SKM-1 treated with dmso at 0.1 percent for 144 hours (cell line): Measurements from ENCODE around the gene GADD45B.
"Not testable (repeated sequence)": the region's sequence is repeated elsewhere in the genome, so short reads cannot be mapped to it uniquely, and the experiment has no call there.

Experiments used
- DNase-seq: peaks from one replicate; lab custom pipeline; 2025; ENCODE audit not compliant: unreplicated experiment; lab: John Stamatoyannopoulos, UW

Gene GADD45B

DNA sequence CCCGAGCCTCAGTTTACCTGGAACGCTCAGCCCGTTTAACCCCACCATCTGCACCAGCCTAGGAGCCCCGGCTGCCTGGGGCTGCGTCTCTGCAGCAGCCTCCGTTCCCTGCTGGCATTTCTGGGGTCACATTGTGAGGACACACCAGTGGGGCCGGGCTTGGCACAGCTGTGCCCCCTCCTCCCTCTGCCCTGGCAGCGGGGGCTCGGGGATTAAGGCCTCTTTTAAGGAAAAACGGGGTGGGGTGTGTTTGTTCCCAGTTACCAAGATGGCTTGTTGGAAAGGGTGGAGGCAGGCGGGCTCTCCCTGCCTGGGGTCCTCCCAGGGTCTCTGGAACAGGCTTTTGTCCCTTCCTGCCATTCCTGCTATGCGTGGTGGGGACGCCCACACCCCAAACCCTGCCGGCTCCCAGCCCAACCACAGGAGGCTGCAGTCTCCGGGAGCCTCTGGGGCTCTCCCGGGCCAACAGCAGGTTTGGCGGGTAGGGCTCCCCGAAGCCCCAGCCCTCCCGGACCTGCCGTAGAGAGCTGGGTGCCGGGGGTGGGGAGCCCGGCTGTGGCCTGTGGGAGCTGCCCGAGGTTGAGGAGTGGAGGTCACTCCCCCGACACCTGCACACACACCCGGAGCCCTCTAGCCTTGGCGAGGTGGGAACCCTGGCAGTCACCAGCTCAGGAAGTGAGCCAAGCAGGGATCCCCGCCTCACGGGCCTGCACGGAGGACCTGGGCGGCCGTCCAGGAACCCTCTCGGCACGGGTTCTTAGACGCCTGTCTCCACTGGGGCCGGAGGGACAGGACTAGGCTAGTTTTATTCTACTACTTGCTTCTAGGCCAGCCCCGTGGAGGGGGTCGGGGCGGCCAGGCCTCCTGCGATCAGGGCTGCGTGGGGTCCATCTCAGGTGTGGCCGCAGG, 36.9 kb downstream of the GADD45B start:
- no peak for DNase-seq

- DNase-seq = no peak
These were observed 39.1 kb downstream of the GADD45B start for GRCh38 chr19:2514981-2515518.

DNA sequence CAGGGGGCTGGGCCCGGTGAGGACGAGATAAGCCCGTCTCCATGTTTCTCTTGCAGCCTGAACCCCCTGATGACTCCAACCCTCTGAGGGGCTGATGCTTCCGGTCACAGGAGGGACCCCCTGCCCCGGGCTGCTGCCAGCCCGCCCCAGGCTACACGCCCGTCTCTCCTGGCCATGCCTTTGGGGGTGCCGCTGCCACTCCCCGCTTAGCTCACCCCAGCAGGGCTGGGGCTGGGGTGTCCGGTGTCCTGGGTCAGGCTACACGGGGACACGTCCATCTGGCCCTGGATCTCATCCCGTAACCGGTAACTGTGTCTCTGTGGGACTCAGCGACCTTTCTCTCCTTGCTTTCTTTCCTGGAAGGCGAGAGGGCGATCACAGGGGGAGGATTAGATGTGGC, 40.8 kb downstream of the GADD45B start:
- no peak for DNase-seq

DNA sequence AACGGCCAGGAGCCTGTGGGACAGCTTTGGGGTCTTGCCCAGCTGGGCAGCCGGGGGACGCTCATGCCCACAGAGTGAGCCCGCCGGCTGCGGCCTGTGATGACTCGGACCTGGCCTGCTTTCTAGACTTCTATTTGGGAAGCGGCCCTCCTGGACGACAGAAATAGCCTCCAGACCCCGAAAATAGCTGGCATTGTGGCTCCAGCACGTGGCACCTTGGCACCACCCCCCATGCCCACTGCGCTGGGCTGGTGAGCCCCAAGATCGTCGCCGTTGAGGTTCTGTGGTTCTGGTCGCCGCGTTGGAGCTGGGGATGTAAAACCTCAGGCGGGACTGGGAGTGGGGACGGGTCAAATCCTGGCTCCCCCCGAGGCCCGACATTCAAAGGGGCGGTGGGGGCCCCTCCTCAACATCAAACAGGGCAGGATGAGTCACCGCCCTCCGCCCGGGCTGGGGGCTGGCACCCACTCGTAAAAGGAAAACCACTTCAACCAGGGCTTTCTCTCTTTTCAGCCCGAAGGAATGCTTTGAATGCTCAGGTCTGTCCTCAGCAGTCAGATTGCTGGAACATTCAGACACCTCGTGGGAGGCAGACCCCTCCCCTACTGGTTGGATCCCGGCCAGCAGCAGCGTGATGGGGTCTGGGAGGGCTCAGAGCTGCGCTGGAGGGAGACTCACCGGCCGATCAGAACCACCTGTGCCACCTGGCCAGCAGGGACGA, 42.1 kb downstream of the GADD45B start:
- DNase-seq = no peak

- DNase-seq = not testable (repeated sequence)
These were observed 42.9 kb downstream of the GADD45B start for GRCh38 chr19:2518856-2519255.

DNA sequence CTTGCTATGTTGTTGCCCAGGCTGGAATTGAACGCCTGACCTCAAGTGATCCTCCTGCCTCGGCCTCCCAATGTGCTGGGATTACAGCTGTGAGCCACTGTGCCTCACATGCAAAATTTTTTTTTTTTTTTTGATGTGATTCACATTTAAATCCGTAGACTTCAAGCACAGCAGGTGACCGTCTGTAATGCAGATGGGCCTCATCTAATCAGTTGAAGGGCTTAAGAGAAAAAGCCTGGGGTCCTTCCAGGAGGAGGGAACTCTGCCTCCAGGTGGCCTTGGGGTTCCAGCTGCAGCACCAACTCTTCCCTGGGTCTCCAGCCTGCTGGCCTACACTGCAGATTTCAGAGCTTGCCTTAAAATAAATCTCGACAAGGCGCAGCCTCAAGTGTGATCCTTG, 43.6 kb downstream of the GADD45B start:
- DNase-seq = no peak

DNA sequence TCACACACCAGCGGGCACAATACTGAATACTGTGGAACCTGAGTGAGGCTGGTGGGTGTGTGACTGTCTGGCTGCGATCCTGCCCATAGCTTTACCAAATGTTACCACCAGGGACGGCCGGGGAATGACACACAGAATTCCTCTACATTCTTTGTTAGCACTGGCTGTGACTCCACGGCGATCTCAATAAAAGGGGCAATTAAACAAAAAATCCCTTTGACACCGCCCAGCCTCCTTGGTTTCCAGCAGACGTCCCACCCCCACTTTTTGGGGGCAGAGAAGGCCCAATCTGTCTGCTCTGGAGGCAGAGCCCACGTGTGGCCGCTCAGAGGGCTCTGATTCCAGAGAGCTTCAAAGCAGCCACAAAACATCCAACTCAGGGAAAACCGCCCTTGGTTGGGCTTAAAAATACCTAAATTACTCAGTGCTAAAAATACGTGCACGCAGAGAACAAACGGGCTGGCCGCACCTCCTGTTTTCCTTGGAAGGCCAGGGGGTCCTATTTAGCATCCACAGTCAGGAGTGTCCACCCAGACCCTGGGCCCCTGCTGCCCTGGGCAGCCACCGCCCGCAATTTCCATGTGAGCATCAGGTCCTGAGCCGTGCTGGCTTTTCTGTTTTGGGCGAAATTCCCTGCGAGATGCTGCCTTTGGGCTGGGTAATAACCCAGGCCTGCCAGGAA, 47.8 kb downstream of the GADD45B start:
- no peak for DNase-seq

- no peak for DNase-seq
These were observed 48.5 kb downstream of the GADD45B start for GRCh38 chr19:2524361-2524839.

DNA sequence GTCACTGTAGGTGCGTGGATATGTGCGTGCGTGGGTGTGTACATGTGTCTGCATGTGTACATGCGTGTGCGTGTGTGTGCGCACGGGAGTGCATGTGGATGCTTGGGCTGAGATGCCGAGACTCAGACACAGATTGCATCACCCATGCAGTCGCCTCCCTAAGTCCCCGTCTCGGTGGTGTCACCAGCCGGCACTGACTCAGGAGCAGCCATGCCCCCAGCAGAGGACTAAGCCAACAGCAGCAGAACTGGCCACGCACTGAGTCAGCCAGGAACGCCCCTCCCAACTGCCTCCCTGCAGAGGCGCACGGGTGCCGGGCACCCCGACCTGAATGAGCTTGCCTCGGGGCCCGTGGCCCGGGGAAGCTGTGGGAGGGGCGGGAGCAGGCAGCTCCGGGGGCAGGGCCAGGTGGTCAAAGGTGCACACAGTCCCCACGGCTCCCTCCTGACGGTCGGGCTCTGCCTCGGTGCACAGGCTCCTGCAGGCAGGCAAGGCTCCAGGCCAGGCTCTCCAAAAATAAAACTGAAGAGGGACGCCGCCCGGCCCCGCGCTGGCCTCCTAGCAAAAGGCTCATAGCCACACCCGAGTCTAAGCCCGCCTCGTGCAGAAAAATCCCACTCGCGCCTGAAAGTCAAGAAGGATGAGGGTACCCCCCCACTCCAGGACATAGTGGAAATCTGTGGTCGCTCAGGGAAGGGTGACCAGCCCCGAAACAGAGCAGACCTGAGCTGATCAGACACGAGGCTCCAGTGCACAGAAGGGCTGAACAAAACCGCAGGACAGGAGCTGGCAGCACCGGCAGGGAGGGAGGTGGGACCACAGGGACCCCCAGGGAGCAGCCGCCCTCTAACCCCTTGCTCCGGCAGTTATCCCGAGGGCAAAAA, 49.2 kb downstream of the GADD45B start:
- DNase-seq = no peak

GRCh38 chr19:2527171-2527570, 51.2 kb downstream of the GADD45B start:
- DNase-seq = no peak

DNA sequence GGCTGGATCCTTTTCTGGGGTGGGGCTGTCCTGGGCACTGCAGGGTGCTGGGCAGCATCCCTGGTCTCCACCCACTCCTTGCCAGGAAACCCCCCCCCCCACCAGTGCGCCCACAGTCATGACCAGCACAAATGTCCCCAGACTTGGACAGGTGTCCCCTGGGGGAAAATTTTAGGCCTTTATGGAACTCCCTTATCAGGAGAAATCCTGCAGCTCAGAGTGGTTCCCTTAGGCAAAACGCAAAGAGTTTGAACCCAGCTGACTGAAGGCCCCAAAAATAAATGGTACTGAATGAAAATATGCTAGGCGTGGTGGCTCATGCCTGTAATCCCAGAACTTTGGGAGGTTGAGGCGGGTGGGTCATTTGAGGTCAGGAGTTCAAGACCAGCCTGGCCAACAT, 51.8 kb downstream of the GADD45B start:
- DNase-seq = no peak
